Measurements from ENCODE around the gene CCDC85C. TPM values are rescaled to one million over a fixed set of nuclear protein-coding genes. Genes with fewer than 3 reads are reported as not detected.
A peak's percentile ranks its signal among the peaks of the same experiment; 100 is the strongest.

The CCDC85C gene
- total and polyA plus RNA-seq, 4 donors, result 4.0 to 23.9 (median 9.6) TPM

GRCh38 chr14:99532310-99532709 is 71.7 kb downstream of the CCDC85C start (continued):
- TF ChIP-seq HNF4A (conservative IDR thresholded peaks at IDR 0.05) (no peak), YY1 (IDR thresholded peaks at IDR 0.05) (no peak)

- Histone ChIP-seq H3K27ac (ENCODE audit: low read depth in 1 of 2, low read length in 2 of 2) (no peak overlapping the region), H3K9ac (ENCODE audit: low read depth in 1 of 2, low read length in 2 of 2) (no peak overlapping the region)
- 82% methylated on average over 14 of the region's 14 CpGs for WGBS
Observed at GRCh38 chr14:99531251-99532096, 72.5 kb downstream of the CCDC85C start.

GRCh38 chr14:99530407-99531155 is 73.4 kb downstream of the CCDC85C start:
- no peaks in the 10 kb centered on the region for H3K36me3 ChIP-seq (ENCODE audit: control insufficient read depth in 4 of 4, insufficient read depth in 3 of 4, low read depth in 1 of 4, low read length in 3 of 4)
- WGBS, result 68% methylated on average over 19 of the region's 19 CpGs
- H3K27ac ChIP-seq (ENCODE audit: low read depth in 1 of 2, low read length in 2 of 2), result no peak overlapping the region
- DNase-seq (ENCODE audit: low spot score), result no peak
- H3K27me3 ChIP-seq (ENCODE audit: control insufficient read depth in 4 of 4, insufficient read depth in 4 of 4, low read length in 3 of 4), result no peaks in the 10 kb centered on the region
- H3K9me3 ChIP-seq (ENCODE audit: control insufficient read depth in 4 of 4, low read length in 3 of 4), result no peaks in the 10 kb centered on the region
- peaks cover 7 to 18% (median 11%) of the 10 kb centered on the region in 4 donors for H3K4me1 ChIP-seq (ENCODE audit: control insufficient read depth in 4 of 4, insufficient read depth in 4 of 4, low read length in 3 of 4)
- H3K4me3 ChIP-seq (ENCODE audit: low read depth in 1 of 3, low read length in 3 of 3), result no peak overlapping the region
- TF ChIP-seq HNF4G (IDR thresholded peaks at IDR 0.05) (no peak), CTCF (IDR thresholded peaks at IDR 0.05; ENCODE audit: low read depth, low read length, missing input control) (no peak), FOXA1 (IDR thresholded peaks at IDR 0.05) (no peak), TAF1 (conservative IDR thresholded peaks at IDR 0.05) (no peak), RXRA (IDR thresholded peaks at IDR 0.05) (peak in 1 of 2 donors; percentile 39), HNF4A (conservative IDR thresholded peaks at IDR 0.05) (peak in 1 of 2 donors; percentile 54)
- no peak overlapping the region for H3K9ac ChIP-seq (ENCODE audit: low read depth in 1 of 2, low read length in 2 of 2)

More at GRCh38 chr14:99531251-99532096, 72.5 kb downstream of the CCDC85C start:
- Histone ChIP-seq H3K4me1 (ENCODE audit: control insufficient read depth in 4 of 4, insufficient read depth in 4 of 4, low read length in 3 of 4) (peaks cover 7 to 15% (median 11%) of the 10 kb centered on the region in 4 donors), H3K27me3 (ENCODE audit: control insufficient read depth in 4 of 4, insufficient read depth in 4 of 4, low read length in 3 of 4) (no peaks in the 10 kb centered on the region), H3K36me3 (ENCODE audit: control insufficient read depth in 4 of 4, insufficient read depth in 3 of 4, low read depth in 1 of 4, low read length in 3 of 4) (no peaks in the 10 kb centered on the region), H3K4me3 (ENCODE audit: low read depth in 1 of 3, low read length in 3 of 3) (no peak overlapping the region), H3K9me3 (ENCODE audit: control insufficient read depth in 4 of 4, low read length in 3 of 4) (no peaks in the 10 kb centered on the region)
- TF ChIP-seq FOXA1 (IDR thresholded peaks at IDR 0.05), result no peak
- no peak for DNase-seq (ENCODE audit: low spot score)

- peak; percentile 55 for TF ChIP-seq RAD21 (IDR thresholded peaks at IDR 0.05)
- TF ChIP-seq JUND (IDR thresholded peaks at IDR 0.05), result no peak
- WGBS, result 71% methylated on average over 4 of the region's 4 CpGs
- H3K36me3 ChIP-seq (ENCODE audit: control insufficient read depth in 4 of 4, insufficient read depth in 3 of 4, low read depth in 1 of 4, low read length in 3 of 4), result no peaks in the 10 kb centered on the region
- no peak for DNase-seq (ENCODE audit: low spot score)
- H3K9ac ChIP-seq (ENCODE audit: low read depth in 1 of 2, low read length in 2 of 2), result no peak overlapping the region
- H3K4me3 ChIP-seq (ENCODE audit: low read depth in 1 of 3, low read length in 3 of 3), result no peak overlapping the region
- no peaks in the 10 kb centered on the region for H3K27me3 ChIP-seq (ENCODE audit: control insufficient read depth in 4 of 4, insufficient read depth in 4 of 4, low read length in 3 of 4)
- H3K4me1 ChIP-seq (ENCODE audit: control insufficient read depth in 4 of 4, insufficient read depth in 4 of 4, low read length in 3 of 4), result peaks cover 7 to 18% (median 11%) of the 10 kb centered on the region in 4 donors
- no peaks in the 10 kb centered on the region for H3K9me3 ChIP-seq (ENCODE audit: control insufficient read depth in 4 of 4, low read length in 3 of 4)
- no peak overlapping the region for H3K27ac ChIP-seq (ENCODE audit: low read depth in 1 of 2, low read length in 2 of 2)
Observed at GRCh38 chr14:99529899-99530298, 74.1 kb downstream of the CCDC85C start.

All from liver (tissue), 9 donors.